Activated T-helper 17 cell treated with anti-CD3 and anti-CD28 coated beads, Interleukin-2, amount 50 U/mL, for 72 hours (primary cell): ENCODE data around the gene GYPB. TPM values are rescaled to one million over a fixed set of nuclear protein-coding genes. Genes with fewer than 3 reads are reported as not detected.

Experiments used
- total RNA-seq, 2 donors: library from RNA; stranded (reverse); gene quantifications; one replicate each; pipeline ENCODE4 v1.2.3, GENCODE V29; 2022

Gene GYPB
- total RNA-seq, 2 donors from 2014 or later: not detected

Other genes starting within 250 kb of the GYPB start
- not detected for gene GYPE, start 113.8 kb downstream of the GYPB start, total RNA-seq
- not detected for gene GYPA, start 121.3 kb upstream of the GYPB start, total RNA-seq